SKM-1 treated with dmso at 0.1 percent for 144 hours (cell line): ENCODE results near the gene GZF1.

Experiments used
- DNase-seq: peaks from one replicate; lab custom pipeline; 2025; ENCODE audit not compliant: unreplicated experiment; lab: John Stamatoyannopoulos, UW

Gene GZF1

DNA sequence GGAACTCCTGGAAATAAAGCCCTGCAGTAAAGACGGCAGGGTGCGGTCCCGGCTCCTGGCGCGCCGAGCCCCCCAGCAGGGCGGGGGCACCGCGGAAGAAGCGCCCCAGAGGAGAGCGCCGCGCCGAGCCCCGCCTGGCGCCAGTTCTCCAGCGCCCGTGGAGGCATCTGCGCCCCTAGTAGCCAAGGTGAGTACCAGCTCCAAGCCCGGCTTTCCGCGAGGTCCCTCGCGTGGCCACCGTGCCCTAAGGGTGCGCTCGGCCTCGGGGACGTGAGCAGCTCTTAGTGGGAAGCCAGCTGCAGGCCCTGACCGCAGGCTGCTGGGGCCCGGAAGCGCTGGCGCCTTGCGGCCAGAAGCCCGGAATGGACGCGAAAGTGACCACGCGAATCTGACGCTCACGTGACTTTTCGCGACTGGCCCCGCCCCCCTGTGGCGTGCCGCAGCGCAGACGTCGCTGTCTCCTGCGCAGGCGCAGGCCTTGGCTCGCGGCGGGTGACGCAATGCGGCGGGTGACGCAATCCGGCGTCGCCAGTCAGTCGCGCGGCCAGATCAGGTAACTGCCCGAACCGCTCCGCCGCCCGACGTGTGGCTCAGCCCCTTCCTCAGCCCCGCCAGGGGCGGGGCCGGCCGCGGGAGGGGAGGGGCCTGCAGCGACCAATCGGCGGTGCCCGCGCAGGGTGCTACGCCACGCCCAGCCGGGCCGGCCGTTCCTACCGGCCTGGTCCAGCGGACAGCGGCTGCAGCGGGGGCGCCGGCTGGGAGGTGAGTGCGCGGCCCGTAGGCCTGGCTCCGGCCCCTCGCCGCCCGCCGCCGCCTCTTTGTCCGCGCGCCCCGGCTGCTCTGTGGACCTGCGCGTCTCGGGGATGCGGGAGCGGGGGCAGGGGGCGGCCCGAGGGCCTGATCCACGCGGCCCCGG lies at the start of gene GZF1:
Gene GZF1, plus strand, starts transcription at position 707 of the 916 bp plus-strand sequence. CDS start 2,202 bp downstream, outside the sequence.
- DNase-seq = peak; percentile 95

- no peak for DNase-seq
These were observed 48.7 kb upstream of the GZF1 start for GRCh38 chr20:23313271-23313670.

DNA sequence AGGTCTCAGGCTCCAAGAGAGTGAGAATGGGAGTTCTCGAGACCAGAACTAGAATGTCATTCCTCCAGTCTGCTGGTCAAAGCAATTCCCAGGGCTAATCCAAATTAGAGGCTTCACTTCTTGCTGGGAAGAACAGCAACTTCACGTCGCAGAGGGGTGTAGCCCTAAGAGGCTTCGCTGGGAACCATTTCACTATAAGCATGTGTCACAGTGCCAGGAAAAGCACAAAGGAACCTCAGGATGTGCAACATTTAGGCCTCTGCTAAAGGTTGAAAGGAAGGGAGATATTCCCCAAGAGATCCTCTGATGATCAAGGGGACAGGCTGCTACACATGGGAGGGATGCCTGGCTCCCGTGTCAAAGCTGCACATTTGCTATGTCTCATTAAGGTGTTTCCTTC lies 47.3 kb upstream of the GZF1 start:
- DNase-seq = no peak

DNA sequence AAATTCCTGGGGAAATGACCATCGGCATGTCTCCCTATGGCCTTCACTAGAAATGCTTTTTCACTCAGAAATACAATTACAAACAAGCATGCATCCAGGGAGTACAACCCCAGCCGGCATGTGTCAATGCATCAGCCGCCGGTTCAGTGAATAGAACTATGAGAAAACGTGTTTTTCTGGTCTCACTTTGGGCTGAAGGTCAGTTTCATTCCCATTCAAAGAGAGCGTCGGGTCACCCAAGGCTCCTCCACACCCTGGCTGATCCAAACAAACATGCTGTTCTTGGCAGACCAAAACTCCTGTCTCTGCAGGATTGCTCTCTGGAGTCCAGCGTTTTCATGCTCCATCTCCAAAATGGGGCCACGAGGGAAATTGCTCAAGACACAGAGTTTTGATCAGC lies 46.9 kb upstream of the GZF1 start:
- DNase-seq = no peak

GRCh38 chr20:23316626-23317025 lies 45.4 kb upstream of the GZF1 start:
- no peak for DNase-seq

GRCh38 chr20:23317081-23317480 lies 44.9 kb upstream of the GZF1 start:
- no peak for DNase-seq

DNA sequence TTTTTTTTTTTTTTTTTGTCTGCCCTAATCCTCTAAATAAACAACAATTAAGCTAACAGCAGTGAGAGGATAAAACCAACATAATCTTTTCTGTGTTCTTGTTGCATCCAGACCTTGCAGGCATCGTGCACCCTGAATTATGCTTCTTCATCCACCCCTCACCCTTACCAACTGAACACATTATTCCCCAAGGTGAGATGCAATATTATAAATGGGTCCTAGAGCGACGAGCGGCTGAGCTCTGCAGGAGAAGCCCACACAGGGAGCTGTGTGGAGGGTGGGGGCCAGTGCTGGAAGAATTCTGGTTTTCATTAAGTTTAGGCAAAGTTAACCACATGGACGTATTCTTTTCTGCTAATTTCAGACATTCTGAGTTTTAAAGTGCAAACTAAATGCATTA lies 43.6 kb upstream of the GZF1 start:
- DNase-seq = no peak

DNA sequence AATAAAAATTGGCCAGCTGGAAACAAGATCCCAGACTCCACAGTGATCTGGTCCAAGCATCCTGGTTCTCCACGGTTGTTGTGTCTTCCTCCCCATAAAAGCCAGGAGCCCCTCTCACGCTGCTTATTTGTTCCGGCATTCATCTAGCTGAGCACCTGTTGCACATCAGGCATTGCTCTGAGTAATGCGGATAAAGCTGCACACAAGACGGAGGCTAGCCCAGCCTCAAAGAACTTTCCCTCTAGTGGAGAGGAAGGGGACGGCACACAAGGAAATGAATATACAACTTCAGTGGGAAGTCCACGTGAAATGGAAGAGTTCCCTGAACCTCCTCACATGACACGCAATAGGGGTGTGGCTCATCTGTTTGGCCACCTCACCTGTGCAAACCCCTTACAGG lies 41.7 kb upstream of the GZF1 start:
- DNase-seq = peak; percentile 1

DNA sequence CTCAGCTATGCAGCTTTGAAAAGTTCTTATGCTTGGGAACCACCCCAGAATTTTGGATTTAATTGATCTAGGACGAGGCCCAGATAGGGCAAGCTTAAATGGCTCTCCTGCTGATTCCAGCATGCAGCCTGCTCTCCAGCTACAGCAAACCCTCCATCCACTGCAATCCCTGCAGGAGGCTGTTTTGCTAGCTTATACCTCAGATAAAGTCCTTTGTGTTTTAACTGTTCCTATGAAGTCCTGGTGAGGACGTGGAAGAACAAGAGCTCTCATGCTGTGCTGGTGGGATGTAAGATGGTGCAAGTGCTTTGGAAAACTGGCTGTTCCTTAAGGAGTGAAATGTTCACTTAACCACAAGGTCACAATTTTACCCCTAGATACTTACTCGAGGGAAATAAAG lies 36.9 kb upstream of the GZF1 start:
- no peak for DNase-seq

DNA sequence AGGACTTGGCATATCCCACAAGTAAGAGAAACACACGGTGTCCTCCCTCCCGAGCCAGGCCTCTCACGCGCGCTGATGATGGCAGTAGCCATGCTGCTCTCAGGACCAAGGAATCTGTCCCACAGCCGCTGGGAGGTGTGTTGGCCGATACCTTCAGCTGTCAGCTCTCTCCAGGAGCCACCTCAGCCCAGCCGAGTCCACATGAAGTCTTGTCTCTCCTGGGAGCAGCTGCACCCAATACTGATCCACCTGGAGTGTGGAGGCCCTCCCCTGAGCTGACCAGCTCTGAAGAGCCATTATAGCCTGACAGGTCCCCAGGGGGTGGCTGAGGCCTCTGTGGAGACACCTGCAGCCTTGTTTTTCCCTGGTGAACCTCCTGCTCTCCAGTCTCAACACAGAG lies 35.2 kb upstream of the GZF1 start:
- no peak for DNase-seq

- no peak for DNase-seq
These were observed 34.2 kb upstream of the GZF1 start for GRCh38 chr20:23327617-23328333.

- DNase-seq = peak; percentile 51
These were observed 30.3 kb upstream of the GZF1 start for GRCh38 chr20:23331450-23332350.

DNA sequence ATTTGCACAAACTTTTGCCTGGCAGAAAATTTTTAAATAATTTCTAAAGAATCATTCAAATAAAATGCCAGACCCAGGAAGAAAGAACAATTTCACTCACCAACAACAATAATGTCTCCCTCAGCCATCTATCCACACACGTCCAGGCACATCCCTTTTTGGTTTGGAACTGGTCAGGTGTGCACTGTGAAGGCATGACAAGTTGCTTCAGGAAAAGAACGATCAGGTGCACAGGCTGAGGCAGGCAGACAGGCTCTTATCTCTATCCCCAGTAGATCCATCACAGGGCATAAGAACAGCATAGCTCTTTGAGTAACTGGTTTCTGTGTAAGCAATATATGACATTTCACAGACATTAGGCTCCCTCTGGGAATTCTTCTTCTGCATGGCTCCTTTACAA lies 29.5 kb upstream of the GZF1 start:
- no peak for DNase-seq

GRCh38 chr20:23334111-23334510 lies 27.9 kb upstream of the GZF1 start:
- DNase-seq = peak; percentile 68

- no peak for DNase-seq
These were observed 26.5 kb upstream of the GZF1 start for GRCh38 chr20:23335521-23335920.

GRCh38 chr20:23336476-23336875 lies 25.5 kb upstream of the GZF1 start:
- no peak for DNase-seq

GRCh38 chr20:23337312-23337711 lies 24.7 kb upstream of the GZF1 start:
- no peak for DNase-seq

GRCh38 chr20:23339986-23340385 lies 22.0 kb upstream of the GZF1 start:
- DNase-seq = no peak

DNA sequence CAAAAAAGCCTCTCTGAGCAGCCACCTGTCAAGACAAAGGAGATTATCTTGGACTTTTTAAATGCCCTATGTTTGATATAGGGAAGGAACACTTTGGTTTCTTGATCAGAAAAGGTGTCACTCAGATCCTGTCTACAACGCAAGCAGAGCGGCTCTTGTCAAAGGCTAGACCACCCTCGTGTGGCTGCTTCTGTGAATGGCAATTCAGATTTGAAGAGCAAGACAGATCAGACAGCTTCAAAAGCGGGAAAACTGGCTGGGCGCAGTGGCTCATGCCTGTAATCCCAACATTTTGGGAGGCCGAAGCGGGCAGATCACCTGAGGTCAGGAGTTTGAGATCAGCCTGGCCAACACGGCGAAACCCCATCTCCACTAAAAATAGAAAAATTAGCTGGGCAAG lies 21.5 kb upstream of the GZF1 start:
- peak; percentile 28 for DNase-seq

- no peak for DNase-seq
These were observed 20.9 kb upstream of the GZF1 start for GRCh38 chr20:23341073-23341472.

DNA sequence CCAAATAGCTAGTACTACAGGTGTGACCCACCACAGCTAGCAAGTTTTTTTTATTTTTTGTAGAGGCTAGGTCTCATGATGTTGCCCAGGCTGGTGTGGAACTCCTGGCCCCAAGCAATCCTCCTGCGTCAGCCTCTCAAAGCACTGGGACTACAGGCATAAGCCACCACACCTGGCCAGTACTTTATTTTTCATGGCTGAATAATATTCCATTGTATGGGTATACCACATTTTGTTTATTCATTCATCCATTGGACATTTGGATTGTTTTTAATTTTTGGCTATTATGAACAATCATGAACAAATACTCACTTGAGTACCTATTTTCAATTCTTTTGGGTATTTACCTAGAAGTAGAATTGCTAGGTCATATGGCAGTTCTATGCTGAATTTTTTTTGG lies 18.4 kb upstream of the GZF1 start:
- DNase-seq = no peak
